Activated naive CD4-positive, alpha-beta T cell treated with anti-CD3 and anti-CD28 coated beads, Interleukin-2, amount 50 U/mL, for 16 hours (primary cell): ENCODE results near the gene GRID2.
"Not testable (repeated sequence)": the region's sequence is repeated elsewhere in the genome, so short reads cannot be mapped to it uniquely, and the experiment has no call there.

Experiments
- DNase-seq: peaks from one replicate; pipeline ENCODE4 v3.0.0-alpha.2; 2020

The GRID2 gene

DNA sequence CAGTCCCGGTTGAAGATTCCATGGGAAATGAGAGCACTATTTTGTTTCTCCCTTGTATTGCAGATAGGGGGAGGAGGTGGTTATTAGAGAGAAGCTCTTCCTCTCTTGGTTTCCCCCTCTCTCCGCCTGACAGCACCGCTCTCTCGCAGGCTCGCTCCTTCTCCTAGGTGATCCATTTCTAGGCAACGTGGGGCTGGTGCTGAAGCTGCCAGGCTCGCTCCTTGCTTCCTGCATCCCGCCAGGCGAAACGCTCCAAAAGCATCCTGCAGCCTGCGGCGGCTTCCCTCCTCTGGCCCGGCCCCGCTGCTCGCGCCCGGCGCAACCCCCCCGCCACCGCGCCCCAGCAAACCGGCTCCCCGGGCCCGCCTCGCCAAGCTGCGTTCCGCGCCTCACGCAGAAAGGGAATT lies at the start of gene GRID2:
Gene GRID2, plus strand, starts transcription at position 346 of the 407 bp plus-strand sequence.
- no peak for DNase-seq

DNA sequence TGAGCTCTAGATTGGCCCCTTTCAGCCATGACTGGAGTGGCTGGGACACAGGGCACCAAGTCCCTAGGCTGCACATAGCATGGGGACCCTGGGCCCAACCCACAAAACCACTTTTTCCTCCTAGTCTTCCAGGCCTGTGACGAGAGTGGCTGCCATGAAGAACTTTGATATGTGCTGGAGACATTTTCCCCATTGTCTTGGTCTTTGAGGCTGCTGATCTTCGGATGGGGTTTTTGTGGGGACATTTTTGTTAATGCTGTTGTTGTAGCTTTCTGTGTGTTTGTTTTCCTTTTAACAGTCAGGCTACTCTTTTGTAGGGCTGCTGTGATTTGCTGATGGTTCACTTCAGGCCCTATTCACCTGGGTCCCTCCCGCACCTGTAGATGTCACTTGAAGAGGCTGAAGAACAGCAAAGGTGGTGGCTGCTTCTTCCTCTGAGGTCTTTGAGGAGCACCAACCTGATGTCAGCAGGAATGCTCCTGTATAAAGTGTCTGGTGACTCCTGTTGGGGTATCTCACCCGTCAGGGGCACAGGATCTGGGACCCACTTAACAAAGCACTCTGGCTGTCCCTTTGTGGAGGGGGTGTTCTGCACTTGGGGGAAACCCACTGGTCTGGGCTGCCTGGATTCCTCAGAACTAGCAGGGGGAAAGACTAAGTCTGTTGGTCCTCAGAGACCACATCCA lies 49.6 kb upstream of the GRID2 start:
- no peak for DNase-seq

DNA sequence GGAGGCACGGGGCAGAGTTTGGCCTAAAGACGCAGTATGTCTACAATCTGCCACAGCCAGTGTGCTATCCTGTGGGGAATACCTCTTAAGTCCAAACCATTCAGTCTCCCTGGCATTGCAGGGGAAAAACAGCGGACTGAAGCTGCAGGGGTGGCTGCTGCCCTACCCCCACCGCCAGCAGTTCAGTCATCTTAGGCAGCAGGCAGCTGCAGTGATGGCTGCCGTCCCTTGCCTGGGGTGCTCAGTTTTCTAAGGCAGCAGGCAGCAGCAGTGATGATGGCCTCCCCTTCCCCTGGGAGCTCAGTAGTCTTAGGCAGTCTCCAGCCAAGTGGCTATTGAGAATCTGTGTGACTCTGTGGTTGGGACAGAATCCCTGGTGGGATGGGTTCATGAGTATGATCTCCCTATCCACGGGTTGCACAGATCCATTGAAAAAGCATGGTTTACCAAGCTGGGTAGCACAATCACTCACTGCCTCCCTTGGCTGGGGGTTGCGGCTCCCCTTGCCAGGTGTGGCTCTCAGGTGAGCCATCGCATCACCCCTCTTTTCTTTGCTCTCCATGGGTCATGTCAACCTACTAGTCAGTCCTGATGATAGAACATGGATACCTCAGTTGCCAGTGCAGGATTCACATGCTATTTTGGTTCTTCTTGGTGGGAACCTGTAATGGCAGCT lies 48.9 kb upstream of the GRID2 start:
- no peak for DNase-seq

DNA sequence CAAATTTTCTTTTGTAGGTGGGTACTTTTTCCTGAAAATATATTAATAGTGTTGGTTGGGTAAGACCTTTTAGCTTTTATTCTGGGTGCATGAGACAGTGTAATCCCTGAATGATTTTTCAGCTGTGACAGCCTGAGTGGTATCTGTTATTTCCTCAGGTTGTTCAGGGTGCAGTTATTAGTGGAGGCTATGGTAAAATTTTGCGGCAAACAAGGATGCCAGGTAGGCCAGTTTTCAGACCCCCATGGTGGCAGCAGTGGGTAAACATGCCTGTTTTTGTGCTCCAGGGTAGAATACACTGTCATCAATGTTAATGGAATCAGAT lies 47.9 kb upstream of the GRID2 start:
- no peak for DNase-seq

DNA sequence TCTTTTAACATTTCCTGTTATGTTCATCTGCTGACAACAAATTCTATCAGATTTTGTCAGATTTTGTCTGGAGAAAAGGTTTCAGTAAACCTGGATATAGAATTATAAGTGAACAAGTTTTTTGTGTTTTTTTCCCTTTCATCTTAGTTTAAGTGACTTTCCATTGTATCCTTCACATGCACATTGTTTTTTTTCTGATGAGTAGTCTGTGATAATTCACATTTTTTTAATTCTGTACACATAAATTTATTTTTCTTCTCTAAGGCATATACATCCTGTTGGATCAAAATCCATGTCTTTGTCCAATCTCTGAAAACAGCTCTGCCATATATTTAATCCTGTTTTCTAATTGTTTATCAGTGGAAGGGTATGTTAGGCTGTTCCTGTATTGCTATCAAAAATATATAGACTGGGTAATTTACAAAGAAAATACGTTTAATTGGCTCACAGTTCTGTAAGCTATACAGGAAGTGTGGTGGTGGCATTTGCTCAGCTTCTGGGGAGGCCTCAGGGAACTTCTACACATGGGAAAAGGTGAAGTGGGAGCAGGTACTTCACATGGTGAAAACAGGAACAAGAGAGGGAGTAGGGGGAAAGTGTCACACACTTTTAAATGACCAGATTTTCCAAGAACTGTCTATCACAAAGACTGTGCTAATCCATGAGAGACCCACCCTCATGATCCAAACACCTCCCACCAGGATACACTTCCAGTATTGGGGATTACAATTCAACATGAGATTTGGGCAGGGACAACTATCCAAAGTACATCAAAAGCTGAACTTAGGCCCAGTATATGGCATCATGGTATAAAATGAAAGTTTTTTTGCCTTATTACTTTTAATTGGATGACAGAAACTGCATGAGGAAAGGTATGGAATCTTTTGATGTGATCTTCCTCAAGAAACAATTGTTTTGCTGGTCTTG lies 45.6 kb upstream of the GRID2 start:
- DNase-seq, result no peak

DNA sequence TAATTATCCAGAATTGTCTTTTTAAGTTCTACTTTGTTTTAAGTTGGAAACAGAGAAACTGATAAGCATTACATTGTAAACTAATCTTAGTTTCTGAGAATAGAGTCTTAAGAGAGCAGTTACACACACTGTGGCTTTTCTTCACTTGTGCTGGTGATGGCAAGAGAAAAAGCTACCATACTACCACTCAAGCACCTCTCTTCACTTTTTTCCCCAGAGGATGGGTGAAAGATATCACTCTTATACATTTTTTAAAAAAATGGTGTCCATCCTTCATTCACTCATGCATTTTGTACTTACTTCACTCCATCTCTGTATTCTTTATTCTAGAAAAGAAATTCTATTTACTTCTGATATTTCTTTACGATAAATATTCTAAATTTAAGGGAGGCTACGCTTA lies 42.5 kb upstream of the GRID2 start:
- no peak for DNase-seq

DNA sequence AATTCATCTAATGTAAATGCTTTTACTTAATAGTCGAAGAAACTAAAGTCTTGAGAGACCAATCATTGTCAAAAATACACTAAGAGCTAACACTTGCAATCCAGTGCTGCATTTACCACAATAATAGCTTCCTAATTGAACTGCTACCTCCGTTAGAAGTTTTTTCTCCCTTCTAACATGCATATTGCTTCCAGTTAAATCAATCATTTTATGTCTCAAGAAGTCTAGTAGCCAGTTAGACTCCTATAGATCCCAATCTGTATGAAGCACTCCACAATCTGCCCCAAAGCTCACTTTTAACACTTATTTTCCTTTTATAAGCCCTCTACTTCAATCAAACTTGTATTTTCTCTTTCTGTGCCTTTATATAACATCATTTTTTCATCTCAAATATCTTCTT lies 41.4 kb upstream of the GRID2 start:
- DNase-seq, result no peak

DNA sequence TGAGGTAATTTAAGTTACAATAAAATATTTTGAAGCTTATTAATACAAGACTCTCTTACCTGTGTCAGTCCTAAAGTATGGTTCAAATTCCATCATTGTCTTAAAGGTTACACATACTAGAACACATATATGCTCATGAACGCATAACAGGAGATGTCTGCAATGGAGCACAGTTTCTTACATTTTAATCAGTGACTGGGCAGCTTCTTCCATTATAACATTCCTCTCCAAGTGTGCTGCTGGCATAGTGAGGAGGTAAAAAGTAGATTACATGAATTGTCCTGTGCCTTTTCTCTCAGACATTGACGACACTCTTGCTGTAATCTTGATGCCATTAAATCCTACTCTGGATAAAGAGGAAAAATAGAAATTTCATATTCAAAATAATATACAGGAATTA lies 40.8 kb upstream of the GRID2 start:
- no peak for DNase-seq

DNA sequence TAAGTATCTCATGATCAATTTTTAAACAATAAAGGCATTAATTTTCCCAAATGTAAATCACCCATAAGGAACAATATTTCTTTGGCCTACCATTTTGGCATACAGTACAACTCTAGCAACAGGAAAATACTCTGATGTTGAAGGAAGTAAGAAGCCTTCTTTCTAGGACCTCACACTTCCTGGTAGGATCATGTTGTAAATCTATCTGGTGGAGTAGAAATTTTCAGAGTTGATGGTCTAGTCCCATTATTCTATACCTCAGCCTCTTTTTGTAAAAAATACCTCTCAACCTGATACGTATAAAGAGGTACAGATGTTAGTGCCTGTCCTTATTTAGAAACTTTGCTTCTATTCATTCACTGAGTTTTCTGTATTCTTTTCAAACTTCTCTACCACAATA lies 40.2 kb upstream of the GRID2 start:
- no peak for DNase-seq

DNA sequence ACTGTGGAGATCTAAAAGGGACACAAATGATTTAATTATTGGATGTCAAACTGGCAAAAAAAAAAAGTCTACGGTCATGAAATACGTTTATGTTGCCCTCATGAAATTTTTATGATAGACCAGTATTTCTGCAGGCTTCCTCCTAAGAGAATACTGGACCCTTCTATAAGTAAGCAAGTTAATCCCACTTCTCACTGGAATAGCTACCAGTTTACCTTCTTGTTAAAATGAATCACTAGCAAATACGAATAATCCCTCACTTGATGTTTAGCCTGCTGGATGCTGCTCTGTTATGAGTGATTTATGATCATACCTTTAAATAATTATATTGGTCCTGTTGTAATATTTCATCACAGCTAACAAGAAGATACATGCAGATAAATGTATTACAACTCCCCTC lies 39.6 kb upstream of the GRID2 start:
- DNase-seq, result no peak

DNA sequence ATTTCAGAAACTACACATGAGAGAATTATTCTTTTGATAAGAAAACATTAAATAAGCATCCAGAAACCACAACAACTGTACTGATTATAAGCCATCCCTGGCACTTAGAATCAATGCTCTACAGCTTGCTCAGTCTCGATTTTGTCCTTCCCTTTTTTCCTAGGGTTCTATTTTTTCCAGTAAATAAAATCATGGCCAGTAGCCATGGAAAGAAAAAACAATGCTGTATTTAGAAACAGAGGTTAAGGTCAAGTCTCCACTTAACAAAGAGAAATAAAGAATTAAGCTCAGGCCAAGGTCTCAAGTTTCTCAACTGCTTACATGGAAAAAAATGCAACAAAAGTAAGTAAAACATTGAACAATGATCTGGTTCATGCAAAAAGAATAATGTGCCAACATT lies 38.7 kb upstream of the GRID2 start:
- no peak for DNase-seq

DNA sequence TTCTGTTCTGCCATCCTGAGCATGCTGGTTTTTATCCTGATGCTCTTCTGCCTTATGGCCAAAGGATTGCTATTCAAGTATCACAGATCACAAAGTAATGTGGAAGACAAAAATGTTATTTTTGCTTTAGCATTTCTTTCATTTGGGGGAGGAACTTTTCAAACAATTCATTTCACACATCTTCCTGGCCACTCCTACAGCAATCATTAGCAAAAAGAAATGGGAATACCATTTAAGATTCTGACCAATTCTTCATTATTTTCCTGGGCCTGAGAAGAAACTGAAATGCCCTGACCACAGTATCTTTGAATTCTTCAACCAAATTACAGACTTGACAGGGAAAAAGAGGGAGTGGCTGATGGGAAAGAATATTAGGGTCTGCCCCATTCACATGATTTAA lies 38.0 kb upstream of the GRID2 start:
- DNase-seq, result no peak

DNA sequence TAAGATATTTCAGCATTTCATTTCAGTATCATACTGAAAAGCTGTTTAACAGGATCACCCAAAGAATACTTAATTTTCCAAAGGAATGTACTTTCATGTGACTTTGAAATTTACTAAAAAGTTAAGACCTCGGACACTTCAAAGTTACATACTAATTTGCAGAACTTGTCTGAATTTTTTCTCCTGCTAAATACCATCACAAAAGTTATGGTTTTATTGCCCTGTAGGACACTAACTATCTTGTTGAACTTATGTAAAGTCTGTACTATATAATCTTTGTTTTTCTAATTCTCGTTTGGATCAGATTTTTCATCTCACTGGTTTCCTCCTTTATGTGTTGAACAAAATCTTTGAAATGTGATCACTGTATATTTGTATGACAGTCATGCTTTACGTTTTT lies 37.2 kb upstream of the GRID2 start:
- no peak for DNase-seq

DNA sequence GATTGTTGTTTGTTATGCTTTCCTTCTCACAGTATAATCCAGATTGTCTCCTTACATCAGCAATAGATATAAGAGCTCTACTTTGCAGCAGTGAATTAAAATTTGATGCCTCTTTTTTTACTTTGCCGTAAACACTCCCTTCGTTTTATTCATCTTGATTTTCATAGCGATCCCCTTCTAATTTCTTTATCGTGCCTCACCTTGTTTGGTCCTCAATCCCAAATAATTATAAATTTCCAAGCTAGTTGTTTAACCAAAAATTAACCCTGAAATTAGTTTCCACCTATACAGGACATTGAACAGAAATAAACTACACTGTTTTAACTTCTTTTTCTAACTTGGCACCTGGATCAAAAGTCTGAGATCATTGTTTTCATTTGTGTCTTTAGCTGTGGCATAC lies 35.1 kb upstream of the GRID2 start:
- DNase-seq, result no peak

DNA sequence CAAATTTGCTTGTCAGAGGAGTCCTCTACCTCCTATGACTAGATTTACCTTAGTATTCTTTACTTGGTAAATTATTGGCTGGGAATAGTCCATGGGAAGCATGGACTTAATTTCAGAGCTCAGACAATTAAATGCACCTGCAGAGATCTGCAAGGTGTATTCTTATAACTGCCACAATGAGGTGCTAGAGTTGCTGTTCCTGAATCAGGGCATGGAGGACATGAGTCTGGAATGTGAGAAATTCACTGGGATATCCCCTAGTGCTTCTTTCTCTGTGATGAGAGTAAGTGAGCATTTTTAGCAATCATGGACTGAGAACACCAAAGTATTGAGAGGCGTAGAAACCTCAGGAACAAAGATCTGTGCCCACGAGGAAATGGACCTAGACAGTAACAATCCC lies 32.9 kb upstream of the GRID2 start:
- DNase-seq, result no peak

DNA sequence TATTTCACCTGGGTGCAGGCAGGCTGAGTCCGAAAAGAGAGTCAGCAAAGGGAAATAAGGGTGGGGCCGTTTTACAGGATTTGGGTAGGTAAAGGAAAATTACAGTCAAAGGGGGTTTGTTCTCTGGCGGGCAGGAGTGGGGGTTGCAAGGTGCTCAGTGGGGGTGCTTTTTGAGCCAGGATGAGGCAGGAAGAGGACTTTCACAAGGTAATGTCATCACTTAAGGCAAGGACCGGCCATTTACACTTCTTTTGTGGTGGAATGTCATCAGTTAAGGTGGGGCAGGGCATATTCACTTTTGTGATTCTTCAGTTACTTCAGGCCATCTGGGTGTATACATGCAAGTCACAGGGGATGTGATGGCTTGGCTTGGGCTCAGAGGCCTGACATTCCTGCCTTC lies 32.2 kb upstream of the GRID2 start:
- not testable (repeated sequence) for DNase-seq

DNA sequence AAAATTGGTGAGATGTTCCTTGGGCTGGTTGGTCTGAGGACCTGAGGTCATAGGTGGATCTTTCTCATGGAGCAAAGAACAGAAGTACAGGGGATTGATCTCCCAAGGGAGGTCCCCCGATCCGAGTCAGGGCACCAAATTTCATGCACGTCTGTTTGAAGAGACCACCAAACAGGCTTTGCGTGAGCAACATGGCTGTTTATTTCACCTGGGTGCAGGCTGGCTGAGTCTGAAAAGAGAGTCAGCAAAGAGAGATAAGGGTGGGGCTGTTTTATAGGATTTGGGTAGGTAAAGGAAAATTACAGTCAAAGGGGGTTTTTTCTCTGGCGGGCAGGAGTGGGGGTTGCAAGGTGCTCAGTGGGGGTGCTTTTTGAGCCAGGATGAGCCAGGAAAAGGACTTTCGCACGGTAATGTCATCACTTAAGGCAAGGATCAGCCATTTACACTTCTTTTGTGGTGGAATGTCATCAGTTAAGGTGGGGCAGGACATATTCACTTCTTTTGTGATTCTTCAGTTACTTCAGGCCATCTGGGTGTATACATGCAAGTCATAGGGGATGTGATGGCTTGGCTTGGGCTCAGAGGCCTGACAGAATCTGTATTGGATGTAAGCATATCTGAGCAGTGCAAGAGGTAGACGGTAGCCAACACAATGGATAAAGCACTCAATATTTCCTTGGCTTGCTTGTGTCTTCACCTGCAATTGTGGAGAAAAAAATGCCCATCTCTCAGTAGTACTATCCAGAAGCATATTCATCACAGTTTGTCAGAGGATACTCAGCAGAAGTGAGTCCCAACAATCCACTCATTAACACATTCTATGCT lies 26.5 kb upstream of the GRID2 start:
- DNase-seq, result not testable (repeated sequence)

DNA sequence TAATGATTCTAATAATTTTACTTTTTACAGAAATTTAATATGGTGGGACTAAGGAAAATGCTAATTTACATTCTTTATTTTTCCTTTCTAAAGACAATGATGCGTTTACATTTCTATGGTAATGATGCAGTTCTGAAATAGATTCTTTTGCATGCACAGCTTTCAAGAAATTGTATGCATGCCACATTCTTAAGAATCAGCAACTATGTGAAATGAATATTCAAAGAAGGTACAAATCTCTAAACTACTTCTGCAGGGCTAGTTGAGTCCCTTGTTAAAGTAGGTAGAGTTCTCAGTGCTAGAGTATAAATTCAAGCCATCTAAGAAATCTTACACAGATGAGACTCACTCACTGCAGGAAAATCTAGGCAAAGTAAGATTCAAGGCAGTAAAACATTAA lies 24.5 kb upstream of the GRID2 start:
- no peak for DNase-seq

DNA sequence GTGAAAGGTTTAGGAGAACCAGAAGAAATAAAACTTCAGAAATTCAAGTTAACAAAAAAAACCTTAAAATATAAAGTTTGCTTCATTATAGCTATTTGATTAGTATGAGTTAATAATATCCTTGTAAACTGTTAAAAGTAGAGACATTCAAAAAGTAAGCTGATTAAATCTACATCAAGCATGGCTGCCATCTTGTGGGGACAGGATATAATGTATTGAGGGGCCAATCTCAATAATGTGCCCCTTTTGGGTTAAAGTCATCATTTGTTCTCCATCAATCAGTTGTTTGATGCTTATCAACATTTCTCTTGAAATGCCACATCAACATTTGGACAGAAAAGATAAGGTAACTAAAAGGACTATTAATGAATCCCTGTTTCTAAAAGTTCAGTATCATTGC lies 4.6 kb upstream of the GRID2 start:
- no peak for DNase-seq

DNA sequence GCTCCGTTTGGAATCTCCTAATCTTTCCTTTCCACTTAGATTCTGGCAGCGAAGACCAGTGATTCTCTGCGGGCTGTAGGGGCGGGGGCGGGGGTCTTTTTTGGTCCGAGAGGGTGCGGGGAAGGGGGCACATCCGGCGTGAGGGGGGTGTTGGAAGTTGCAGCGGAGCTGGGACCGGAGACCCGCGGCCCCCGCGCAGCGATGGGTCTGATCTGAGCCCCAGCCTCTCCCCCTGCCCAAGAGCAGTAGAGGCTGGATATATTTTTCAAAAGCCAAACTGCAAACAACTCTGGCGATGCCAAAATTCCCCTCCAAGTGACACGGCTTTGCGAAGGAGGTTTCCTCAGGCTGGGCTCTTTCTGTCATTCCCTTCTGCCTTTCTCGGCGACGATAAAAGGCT lies 355 bp downstream of the GRID2 start:
- DNase-seq, result no peak

DNA sequence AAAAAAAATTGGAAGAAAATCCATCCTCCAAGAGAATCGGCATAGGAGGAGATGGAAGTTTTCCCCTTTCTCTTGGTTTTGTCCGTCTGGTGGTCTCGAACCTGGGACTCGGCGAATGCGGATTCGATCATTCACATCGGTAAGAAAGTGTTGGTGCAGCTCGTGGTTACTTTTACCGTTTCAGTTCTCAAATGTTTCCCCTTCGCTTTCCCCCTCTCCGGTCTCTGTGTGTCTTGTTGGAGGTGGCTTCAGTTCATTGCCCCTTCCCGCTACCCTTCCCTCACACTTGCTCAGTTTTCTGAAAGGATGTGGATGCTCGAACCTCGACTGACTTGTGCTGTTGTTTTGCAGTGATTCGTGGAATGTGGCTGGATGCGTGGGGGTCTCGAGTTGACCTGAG lies 840 bp downstream of the GRID2 start:
- DNase-seq, result no peak

DNA sequence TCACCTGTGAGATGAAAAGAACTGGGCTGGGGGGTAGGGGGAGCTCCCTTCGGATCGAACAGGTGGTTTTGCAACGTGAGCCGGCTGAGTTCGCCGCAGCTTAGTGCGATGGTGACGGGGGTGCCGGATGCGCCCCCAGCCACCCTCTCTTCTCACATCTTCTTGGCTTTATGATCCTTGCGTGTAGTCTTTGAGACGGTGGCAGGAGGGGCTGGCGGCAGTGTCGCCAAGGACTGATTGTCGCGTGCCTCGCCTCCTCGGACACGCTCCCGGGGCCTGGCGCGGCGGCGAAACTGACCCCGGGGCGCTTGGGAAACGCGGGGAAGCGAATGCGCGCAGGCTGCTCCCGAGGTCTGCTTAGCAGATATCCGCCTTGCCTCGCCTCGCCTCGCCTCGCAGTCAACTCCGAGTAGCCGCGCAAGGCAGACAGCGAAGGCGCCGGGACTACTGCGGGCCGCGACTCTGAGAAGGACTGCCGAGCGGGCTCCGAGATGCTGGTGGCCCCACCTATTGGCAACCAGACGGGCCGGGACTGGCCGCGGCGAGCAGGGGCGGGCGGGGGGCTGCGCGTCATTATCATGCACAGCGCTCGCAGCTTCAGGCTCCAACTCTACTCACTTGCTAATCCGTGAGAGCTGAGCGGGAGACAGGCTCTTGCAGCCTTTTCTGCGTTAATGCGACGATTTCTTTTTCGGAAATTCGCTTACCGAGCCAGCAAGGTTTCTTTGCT lies 1.5 kb downstream of the GRID2 start:
- DNase-seq, result no peak
